ENCODE data around the gene PLPP3. TPM values are rescaled to one million over a fixed set of nuclear protein-coding genes. Genes with fewer than 3 reads are reported as not detected.
"Not testable (repeated sequence)": the region's sequence is repeated elsewhere in the genome, so short reads cannot be mapped to it uniquely, and the experiment has no call there.

Gene PLPP3
- total RNA-seq, 6 experiments from 2014 or later, result 47.8 to 118 (median 65.8) TPM

- H3K27ac ChIP-seq, result no peak overlapping the region
- no peaks in the 10 kb centered on the region for H3K36me3 ChIP-seq
- no peak for TF ChIP-seq CTCF (IDR thresholded peaks at IDR 0.05)
- no peak for TF ChIP-seq POLR2A (IDR thresholded peaks at IDR 0.05)
- 39% methylated on average over 5 of the region's 5 CpGs for WGBS (ENCODE audit: insufficient coverage, low coverage, low lambda C conversion rate, missing lambda C conversion rate)
- no peak overlapping the region for H3K4me3 ChIP-seq
- no peak for DNase-seq
- H3K4me1 ChIP-seq, result no peaks in the 10 kb centered on the region
- intact Hi-C loops (cut with DNase I), result no loop called here
- no peaks in the 10 kb centered on the region for H3K9me3 ChIP-seq
- H3K27me3 ChIP-seq, result no peaks in the 10 kb centered on the region
- ATAC-seq, result no peak
These were observed 46.6 kb upstream of the PLPP3 start for GRCh38 chr1:56625819-56626440.

GRCh38 chr1:56617141-56617540 lies 37.8 kb upstream of the PLPP3 start:
- Histone ChIP-seq H3K36me3 (no peaks in the 10 kb centered on the region), H3K4me3 (no peak overlapping the region), H3K9me3 (no peaks in the 10 kb centered on the region), H3K27me3 (no peaks in the 10 kb centered on the region), H3K27ac (no peak overlapping the region), H3K4me1 (no peaks in the 10 kb centered on the region)
- ATAC-seq, result no peak
- TF ChIP-seq POLR2A (IDR thresholded peaks at IDR 0.05), result no peak
- TF ChIP-seq CTCF (IDR thresholded peaks at IDR 0.05), result no peak
- 83% methylated on average over 2 of the region's 2 CpGs for WGBS (ENCODE audit: insufficient coverage, low coverage, low lambda C conversion rate, missing lambda C conversion rate)
- intact Hi-C loops (cut with DNase I), result no loop called here
- DNase-seq, result no peak

GRCh38 chr1:56610770-56611169 lies 31.4 kb upstream of the PLPP3 start:
- intact Hi-C loops (cut with DNase I); H3K27me3 ChIP-seq; H3K9me3 ChIP-seq; ATAC-seq; H3K4me3 ChIP-seq; H3K27ac ChIP-seq; H3K36me3 ChIP-seq; H3K4me1 ChIP-seq; DNase-seq: not testable (repeated sequence)
- 80% methylated on average over 6 of the region's 6 CpGs for WGBS (ENCODE audit: insufficient coverage, low coverage, low lambda C conversion rate, missing lambda C conversion rate)

GRCh38 chr1:56610097-56610496 lies 30.7 kb upstream of the PLPP3 start:
- H3K36me3 ChIP-seq; H3K4me3 ChIP-seq; intact Hi-C loops (cut with DNase I); H3K4me1 ChIP-seq; H3K9me3 ChIP-seq; H3K27me3 ChIP-seq; DNase-seq; H3K27ac ChIP-seq; ATAC-seq: not testable (repeated sequence)
- WGBS (ENCODE audit: insufficient coverage, low coverage, low lambda C conversion rate, missing lambda C conversion rate), result 64% methylated on average over 2 of the region's 2 CpGs

GRCh38 chr1:56595397-56596191 lies 16.2 kb upstream of the PLPP3 start:
- ATAC-seq; H3K4me3 ChIP-seq; H3K36me3 ChIP-seq; intact Hi-C loops (cut with DNase I); H3K27ac ChIP-seq; H3K4me1 ChIP-seq; DNase-seq; H3K9me3 ChIP-seq; H3K27me3 ChIP-seq: not testable (repeated sequence)
- 93% methylated on average over 5 of the region's 5 CpGs for WGBS (ENCODE audit: insufficient coverage, low coverage, low lambda C conversion rate, missing lambda C conversion rate)

- H3K27me3 ChIP-seq, result no peaks in the 10 kb centered on the region
- WGBS (ENCODE audit: insufficient coverage, low coverage, low lambda C conversion rate, missing lambda C conversion rate), result 48% methylated on average over 3 of the region's 3 CpGs
- no peaks in the 10 kb centered on the region for H3K4me1 ChIP-seq
- H3K36me3 ChIP-seq, result no peaks in the 10 kb centered on the region
- DNase-seq (no peak), ATAC-seq (no peak)
- no peak overlapping the region for H3K4me3 ChIP-seq
- no peak overlapping the region for H3K27ac ChIP-seq
- no peaks in the 10 kb centered on the region for H3K9me3 ChIP-seq
- intact Hi-C loops (cut with DNase I), result no loop called here
- TF ChIP-seq POLR2A (IDR thresholded peaks at IDR 0.05) (no peak), CTCF (IDR thresholded peaks at IDR 0.05) (no peak)
These were observed 12.5 kb upstream of the PLPP3 start for GRCh38 chr1:56591909-56592308.

Data from right lobe of liver (tissue), 6 donors.